Ureter (tissue), 1 donor: ENCODE results near the gene UBN2. TPM values are rescaled to one million over a fixed set of nuclear protein-coding genes. Genes with fewer than 3 reads are reported as not detected.

ENCODE experiments used
- DNase-seq: peaks from one replicate; pipeline ENCODE4 v3.0.0-alpha.2; 2020; ENCODE audit warnings: low spot score
- total RNA-seq: library from RNA; stranded (reverse); gene quantifications from one replicate; pipeline ENCODE4 v1.2.4, GENCODE V29; 2023
- donor health status: DM: yes; HTN: yes; CAD: no.

Gene UBN2
- total RNA-seq, 1 donor from 2014 or later: 36.1 TPM

DNA sequence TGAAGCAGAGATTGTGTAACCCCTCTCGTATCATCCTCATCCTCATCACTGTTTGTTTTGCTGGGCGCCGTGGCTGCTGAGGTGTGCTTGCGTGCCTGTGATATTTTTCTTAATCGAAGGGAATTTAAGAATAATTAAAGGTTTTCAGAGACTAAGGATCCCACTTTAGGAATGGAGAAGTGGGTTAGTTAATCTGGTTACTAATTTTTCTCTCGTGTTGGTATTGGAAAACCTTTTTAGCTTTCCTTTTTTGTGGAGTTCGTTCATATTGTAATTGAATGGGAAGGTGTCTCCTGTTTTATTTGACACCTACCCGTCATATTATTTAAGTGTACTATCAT, 1.3 kb downstream of the UBN2 start:
- no peak for DNase-seq

DNA sequence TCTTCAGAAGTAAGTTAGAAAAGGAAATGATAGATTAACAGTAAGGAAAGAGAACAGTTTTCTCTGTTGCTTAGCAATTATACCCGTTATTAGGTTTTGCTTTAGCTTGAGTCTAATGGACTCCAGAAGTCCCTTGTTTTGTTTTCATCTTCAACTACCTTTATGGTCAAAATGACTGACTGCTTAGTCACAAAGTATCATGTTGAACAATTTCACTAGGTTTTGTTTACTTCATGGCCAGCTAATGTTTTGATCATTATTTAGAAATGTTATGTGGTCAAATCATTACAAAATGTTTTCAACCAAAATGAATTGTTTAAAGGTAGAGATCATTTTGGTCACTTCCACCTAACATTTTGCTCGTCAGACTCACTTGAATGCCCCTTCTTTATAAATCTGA, 1.9 kb downstream of the UBN2 start:
- DNase-seq: no peak

DNA sequence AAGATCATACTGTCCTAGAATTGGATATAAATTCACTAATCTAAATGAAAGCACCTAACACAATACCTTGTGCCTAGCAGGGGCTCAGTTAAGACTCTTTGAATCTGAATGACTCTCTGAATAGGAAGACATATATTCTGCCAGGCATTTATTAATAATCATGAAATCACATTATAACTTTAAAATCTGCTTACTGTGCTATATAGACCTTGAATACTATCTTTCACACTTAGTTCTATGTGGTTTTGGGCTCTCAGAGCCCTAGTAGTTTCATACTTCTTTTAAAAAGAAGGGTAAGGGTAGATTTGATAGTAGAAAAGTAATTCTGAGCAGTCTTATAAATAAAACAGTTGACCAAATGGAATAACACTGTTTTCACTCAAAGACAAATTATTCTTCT, 10.2 kb downstream of the UBN2 start:
- DNase-seq: no peak

DNA sequence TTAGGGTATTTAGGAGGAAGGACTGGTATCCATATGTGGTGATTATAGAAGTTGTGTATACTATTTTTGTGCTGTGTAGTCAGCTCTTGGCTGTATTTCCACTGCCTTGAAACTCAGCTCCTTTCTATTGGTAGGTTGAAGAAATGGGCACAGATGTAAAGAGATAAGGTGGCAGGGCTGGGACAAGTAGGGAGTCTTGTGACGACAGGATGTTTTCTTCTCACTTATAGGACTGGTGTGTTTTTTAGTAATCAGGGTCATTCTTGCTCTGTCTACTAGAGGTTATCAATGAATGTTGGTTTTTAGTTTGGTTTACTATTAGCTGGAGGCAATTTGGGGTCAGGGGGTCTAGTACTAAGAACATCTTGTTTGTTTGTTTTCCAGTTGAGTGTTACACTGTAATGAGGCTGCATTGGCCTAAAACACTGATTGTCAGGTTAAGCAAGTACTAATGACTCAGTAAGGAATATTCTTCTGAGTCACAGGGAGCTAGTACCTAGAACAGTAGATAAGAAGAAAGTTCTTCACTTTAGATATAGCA, 11.8 kb downstream of the UBN2 start:
- DNase-seq: no peak

DNA sequence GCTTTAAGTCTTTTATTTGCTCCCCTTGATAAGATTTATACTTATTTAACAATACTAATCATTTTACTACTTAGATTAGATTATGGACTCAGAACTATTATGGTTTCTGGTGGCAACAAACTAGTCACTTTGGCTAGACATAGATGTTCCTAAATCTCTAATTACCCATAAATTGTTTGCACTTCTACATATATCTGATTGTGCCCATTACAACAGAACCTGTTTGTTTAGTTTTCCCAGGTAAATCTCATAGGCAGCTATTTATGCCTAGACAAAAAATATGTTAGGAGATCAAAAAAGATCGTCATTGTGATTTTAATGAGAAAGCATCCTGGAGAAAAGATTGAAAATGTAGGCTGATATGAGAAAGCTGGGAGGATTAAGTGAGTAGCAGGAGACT, 14.4 kb downstream of the UBN2 start:
- no peak for DNase-seq

DNA sequence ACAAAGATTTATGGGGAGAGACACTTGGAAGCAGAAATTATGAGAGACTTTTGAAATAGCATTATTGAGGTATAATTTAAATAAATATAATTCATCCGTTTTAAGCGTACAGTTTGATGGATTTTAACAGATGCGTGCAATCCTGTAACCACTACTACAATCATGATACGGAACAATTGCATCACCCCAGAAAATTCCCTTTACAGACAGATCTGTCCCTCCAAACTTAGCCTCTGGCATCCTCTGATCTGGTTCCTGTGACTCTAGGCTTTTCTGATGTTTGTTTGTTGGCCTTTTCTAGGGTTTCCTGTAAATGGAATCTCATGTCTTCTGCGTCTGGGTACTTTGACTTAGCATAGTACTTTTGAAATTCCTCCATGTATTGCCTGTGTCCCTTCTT, 15.5 kb downstream of the UBN2 start:
- no peak for DNase-seq

DNA sequence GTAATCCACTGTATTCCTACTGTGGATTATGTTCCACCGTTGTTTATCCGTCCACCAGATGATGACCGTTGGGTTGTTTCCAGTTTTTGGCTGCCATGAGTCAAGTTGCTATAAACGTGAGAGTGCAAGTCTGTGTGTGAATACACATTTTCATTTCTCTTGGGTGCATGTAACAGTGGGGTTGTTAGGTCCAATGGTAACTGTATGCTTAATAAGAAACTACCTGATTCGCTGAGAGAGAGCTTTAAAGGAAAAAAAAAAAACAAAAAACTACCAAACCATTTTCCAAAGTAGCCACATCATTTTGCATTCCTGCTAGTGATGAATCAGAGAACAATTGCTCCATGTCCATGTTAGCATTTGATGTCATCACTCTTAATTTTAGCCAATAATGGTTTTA, 15.9 kb downstream of the UBN2 start:
- no peak for DNase-seq

DNA sequence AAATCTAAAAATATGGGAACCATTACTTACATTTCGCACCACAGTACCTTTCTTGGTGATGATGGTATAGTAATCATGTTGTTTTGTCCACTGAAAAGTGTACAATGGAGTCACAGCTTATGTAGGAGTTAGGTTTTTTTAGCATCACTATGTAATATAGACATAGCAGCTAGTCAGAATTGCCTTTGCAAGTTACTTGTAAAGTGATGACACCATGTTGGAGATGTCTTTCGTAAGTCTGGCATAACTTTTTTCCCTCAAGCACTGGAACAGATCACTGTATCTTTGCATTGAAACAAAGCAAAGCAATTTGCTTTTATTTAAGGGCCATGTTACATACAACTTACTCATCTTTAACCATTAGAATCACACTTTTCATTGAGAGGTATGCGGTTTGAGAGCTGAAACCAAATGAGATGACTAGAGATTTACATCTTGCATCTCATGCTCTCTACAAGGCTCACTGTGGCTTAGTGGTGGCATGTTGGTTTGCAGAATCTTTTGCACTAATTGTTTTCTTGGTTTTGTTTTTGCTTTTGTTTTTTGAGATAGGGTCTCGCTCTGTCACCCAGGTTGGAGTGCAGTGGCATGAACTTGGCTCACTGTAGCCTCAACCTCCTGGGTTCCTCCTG, 18.3 kb downstream of the UBN2 start:
- no peak for DNase-seq

DNA sequence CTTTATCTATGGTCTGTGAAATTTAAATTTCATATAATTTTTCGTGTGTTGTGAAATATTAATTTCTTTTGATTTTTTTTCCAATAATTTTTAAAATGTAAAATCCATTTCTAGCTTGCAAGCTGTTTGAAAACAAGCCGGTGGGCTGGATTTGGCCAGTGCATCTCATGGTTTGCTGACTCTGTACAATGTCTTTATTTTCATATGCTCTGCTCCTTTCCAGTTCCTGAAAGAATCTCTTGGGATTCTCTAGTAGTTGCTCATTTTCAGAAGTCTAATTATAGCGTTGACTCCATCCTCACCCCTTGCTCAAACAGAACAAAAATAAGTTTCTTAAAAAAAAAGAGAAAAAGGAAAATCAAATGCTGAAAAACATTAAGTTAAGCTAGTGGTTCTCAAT, 21.4 kb downstream of the UBN2 start:
- no peak for DNase-seq

DNA sequence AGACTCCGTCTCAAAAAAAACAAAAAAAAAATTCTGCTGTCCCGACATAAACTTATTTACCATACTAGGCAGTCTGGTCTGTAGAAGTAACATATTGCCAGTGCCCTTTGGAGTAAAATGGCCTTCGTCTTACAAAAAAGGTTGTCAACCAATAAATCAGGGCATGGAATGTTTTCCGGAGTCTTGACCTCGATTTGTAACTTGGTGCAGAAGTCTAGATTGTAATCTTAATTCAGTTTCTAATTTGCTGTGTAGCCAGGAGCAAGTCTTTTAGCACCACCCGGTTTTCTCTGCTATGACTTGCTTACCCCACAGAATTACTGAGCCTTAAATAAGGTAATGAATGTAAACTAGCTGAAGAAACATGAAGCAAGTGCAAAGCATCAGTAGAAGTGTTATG, 23.2 kb downstream of the UBN2 start:
- no peak for DNase-seq

DNA sequence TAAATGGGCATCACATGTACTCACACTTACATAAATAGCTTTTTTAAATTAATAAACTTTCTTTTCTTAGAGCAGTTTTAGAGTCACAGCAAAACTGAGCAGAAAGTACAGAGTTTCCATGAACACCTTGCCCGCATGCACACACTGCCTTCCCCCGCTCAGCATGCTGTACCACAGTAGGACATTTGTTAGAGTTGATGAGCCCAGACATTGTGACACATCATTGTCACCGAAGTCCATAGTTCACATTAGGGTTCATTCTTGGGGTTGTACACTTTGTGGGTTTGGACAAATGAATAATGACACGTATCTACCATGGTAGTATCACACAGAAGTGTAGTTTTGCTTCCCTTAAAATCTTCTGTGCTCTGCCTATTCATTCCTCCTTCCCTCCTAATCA, 23.7 kb downstream of the UBN2 start:
- DNase-seq: no peak

DNA sequence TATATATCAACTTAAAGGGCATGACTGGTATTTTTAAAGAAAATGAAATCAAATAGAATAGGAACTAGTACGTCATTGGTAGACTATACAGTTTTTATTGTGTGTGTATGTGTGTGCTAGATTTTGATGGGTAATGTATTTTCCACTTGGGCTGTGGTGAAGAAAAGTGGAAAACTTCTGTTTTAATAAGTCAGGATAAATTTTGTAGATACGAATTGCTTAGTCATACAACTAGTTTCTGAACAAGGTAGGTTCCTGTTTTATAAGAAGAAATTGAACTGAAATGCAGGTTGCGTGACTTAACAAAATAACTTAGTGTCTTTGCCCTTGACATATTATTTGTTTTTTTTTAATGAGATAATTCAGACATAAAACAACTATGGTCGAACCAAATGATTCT, 24.3 kb downstream of the UBN2 start:
- DNase-seq: no peak

DNA sequence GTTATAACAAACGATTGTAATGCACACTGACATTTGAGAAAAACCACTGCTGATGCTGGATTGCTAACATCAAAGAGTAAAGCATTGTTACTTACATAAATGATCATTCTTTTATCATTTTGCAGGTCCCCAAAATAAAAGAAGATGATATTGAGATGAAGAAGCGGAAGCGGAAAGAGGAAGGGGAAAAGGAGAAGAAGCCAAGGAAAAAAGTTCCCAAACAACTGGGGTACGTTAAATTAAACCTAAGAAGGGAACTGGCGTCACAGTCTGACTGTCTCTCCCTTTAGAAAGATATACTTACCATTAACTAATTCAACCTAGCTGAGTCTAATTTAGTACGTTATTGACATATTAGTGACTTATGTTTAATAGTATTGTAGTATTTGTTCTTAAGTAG, 28.1 kb downstream of the UBN2 start:
- DNase-seq: no peak

DNA sequence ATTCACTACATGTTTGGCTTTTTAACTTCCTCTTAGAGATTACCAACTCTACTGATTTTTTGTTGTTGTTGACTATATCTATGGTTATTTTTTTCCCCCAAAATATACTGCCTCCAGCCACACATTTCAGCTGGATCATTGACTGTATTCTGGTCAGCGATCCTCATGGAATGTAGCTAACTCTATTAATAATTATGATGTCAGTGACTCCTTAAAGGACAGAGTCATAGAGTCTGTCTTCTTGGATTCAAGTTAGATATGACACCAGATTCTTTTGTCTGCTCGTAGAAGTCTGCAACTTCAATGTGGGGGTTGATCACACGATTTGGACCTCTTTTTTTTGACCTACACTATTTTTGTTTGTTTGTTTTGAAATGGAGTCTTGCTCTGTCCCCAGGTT, 33.2 kb downstream of the UBN2 start:
- no peak for DNase-seq

DNA sequence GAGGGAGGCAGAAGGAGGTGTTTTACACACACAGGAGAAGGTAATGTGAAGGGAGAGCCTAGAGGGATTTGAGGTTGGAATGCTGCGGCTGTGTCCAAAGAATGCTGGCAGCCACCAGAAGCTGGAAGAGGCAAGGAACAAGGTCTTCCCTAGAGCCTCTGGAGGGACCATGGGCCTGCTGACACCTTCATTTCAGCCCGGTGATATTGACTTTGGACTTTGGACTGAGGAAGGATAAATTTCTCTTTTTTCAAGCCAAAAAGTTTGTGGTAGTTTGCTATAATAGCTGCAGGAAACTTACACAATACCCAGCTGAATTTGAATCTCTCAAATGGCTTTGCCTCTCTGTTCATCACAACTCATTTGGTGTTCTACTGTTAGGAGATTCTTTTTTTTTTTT, 34.6 kb downstream of the UBN2 start:
- no peak for DNase-seq

DNA sequence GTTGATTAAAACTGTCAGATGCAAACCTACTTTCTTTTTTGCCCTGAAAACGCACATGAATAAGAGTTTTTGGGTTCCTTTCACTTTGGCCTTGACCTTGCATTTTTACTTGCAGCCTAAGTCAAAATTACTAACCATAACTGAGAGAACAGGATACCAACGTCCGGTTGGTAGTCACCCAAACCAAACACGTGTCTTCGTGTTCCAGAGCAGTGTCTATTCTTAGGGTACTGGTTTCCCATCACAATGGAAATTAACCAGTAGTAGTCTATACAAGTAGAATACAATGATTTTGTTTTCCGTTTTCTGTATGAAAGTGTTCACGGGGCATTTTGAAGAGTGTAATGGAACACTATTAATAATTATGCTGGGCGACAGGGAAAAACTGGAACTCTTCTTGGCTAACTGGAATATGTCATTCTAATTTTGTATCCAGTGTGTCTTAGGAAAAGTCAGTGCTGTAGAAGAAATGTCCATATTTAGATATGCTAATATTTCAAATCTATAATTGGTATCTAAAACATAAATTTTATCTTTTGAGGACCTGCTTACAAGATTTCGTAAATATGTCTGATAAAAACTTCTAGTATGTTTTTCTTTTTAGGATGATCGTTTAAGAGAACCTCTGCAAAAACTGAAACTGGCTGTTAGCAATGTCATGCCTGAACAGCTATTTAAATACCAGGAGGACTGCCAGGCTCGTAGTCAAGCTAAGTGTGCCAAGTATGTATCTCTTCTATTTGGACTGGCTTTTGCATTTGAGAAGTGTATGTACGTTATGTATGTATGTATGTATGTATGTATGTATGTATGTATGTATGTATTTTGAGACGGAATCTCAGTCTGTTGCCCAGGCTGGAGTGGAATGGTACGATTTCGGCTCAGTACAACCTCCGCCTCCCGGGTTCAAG, 40.9 kb downstream of the UBN2 start:
- DNase-seq: no peak

DNA sequence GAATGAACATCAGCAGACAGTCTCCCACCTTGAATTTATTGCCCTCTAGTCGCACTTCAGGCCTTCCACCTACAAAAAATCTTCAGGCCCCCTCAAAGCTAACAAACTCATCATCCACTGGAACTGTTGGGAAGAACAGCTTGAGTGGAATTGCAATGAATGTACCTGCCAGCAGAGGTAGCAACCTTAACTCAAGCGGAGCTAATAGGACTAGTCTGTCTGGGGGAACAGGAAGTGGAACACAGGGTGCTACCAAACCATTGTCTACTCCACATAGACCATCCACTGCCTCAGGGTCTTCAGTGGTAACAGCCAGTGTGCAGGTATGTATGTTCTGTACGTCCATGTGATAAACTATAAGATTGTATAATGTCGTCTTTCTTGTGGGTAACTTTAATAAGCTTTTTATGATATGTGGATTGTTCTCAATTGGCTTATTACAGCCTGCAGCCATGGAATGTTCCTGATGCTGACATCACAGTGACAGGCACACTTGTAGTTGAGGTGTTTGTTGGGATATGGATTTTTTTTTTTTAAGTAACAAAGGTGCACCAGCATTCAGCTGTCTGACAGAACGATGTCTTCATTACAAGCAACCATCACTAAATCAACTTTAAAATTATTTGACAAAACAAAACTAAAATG, 53.3 kb downstream of the UBN2 start:
- no peak for DNase-seq

DNA sequence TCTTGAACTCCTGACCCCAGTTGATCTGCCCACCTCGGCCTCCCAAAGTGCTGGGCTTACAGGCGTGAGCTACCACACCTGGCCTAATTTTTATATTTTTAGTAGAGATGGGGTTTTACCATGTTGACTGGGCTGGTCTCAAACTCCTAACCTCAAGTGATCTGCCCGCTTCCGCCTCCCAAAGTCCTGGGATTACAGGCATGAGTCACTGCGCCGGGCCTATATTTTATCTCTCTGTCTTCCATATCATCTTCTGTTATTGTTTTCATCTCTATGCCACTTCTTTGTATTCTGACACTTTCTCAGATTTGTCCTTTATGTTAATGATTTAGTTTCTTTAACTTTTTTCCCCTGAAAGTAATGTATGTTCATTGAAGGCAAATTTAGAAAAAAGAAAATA, 55.1 kb downstream of the UBN2 start:
- no peak for DNase-seq

DNA sequence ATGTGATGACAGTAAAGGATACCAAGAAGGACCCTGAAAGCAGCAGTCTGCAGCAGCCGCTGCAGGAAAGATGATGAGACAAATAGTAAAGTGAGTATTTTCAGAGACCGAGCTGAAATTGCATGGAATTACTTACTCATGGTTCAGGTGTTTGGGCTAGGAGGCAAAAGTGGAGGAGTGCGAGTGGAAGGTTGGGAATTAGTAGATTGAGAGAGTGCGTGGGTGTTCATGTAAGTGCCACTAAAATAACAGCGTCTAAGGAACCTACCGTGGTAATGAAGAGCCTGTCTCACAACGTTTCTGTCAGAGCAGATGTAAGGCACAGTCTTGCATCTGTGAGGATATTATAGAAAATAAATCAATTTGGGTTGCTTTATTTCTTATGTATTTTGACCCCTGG, 61.8 kb downstream of the UBN2 start:
- DNase-seq: no peak

DNA sequence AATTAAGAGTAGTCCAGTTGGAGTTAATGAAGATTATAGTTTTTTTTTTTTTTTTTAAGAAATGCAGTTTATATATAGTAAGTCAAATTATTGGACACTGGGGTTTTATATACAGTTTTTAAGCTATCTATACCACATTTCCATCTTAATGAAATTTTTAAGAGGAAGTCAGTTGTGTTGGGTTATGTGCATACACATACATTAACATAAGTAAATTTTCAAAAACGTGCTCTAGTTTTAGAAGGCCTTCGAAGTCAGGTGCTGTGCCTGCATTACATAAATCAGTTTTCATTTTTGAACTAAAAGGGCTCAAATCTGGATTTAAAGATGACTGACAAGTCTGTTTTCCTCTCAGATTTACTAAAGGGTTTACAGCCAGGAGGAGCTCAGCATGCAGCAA, 62.5 kb downstream of the UBN2 start:
- DNase-seq: no peak

DNA sequence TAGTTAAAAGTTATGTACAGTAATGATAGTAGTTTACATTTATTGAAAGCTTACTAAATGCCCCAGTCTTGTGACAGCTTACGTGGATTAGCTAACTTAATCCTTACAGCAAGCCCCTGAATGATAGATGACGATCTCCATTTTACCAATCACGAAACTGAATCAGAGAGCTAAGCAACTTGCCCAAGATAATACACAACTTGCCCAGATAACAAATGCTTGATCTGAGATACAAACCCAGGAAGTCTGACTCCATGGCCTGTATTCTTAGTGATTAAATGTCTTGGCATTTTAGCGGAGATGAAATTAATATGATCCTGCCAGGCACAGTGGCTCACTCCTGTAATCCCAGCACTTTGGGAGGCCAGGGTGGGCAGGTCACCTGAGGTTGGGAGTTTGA, 63.2 kb downstream of the UBN2 start:
- DNase-seq: no peak

DNA sequence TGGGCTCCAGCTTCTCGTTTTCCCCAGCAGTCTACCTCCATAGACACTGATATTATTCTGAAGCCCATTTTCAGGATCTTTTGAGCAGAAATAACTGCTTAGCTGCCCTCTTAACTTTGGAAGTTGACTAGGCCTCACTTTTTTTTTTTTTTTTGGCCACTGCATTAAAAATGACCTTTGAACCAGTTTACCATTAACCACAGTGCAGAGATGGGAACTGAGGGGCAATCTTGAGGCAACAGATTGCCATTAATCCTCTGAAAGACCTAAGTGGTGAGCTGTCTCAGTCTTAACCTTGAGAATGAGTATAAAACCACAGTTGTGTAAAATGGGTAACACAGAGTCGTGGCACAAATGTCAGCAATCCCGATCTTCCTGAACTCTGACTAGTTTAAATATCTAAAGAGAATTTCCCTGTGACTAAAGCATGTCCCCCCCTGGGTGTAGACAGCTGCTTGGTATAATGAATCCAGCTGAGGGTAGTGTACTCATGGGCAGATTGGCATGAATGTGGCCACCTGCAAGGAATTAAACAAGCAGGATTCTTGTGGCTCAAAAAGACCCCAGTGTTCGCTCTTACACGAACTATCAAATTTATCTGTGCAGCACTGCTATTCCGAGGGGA, 64.0 kb downstream of the UBN2 start:
- no peak for DNase-seq
